HepG2 (cell line): ENCODE data around the gene VAV2. TPM values are rescaled to one million over a fixed set of nuclear protein-coding genes. Genes with fewer than 3 reads are reported as not detected.

Source experiments
- CBX1 ChIP-seq: IDR thresholded peaks from one replicate; pipeline ENCODE4 v1.6.1; 2016; ENCODE audit warnings: antibody characterized with exemption, low read depth
- CREBL2 ChIP-seq: sonication (generic); formaldehyde crosslinking; IDR thresholded peaks from 2 replicates; pipeline ENCODE4 v1.8.1; 2023; ENCODE audit warnings: missing genetic modification reagents, mild to moderate bottlenecking, borderline replicate concordance
- EED ChIP-seq: sonication (generic); formaldehyde crosslinking; IDR thresholded peaks from 2 replicates; pipeline ENCODE4 v1.5.0; 2020; ENCODE audit warnings: mild to moderate bottlenecking, missing genetic modification reagents
- GATA4 ChIP-seq: sonication (generic); IDR thresholded peaks from 2 replicates; pipeline ENCODE4 v1.6.1; 2016; ENCODE audit warnings: antibody characterized with exemption, low read depth, borderline replicate concordance
- KMT2B ChIP-seq: IDR thresholded peaks from 2 replicates; pipeline ENCODE4 v1.6.1; 2016; ENCODE audit warnings: missing genetic modification reagents, missing compliant biosample characterization
- LCORL ChIP-seq, 2 experiments: fragments of 450-650 bp in 1 of 2; sonication (generic) in 1 of 2; formaldehyde crosslinking in 1 of 2; IDR thresholded peaks; 2 replicates each; pipeline versions ENCODE4 v1.5.0 to v1.6.1; 2017 to 2020; ENCODE audit warnings: antibody characterized with exemption in 1 of 2, missing genetic modification reagents in 1 of 2
- NR2C2 ChIP-seq: sonication (generic); formaldehyde crosslinking; IDR thresholded peaks from 2 replicates; pipeline ENCODE4 v1.4.0; 2020; ENCODE audit warnings: missing genetic modification reagents, mild to moderate bottlenecking, moderate library complexity, borderline replicate concordance
- RXRA ChIP-seq: sonication (generic); formaldehyde crosslinking; IDR thresholded peaks from 2 replicates; pipeline ENCODE4 v1.5.1; 2020; ENCODE audit warnings: missing genetic modification reagents
- RXRB ChIP-seq: IDR thresholded peaks from 2 replicates; pipeline ENCODE4 v1.6.1; 2016; ENCODE audit warnings: borderline replicate concordance, missing genetic modification reagents, missing compliant biosample characterization
- THAP11 ChIP-seq: IDR thresholded peaks from 2 replicates; pipeline ENCODE4 v1.6.1; 2016; ENCODE audit warnings: missing biosample characterization, missing genetic modification reagents
- TP53 ChIP-seq: sonication (generic); formaldehyde crosslinking; conservative IDR thresholded peaks from 2 replicates; pipeline ENCODE4 v1.4.0; 2020; ENCODE audit warnings: missing genetic modification reagents
- ZBED4 ChIP-seq: sonication (generic); formaldehyde crosslinking; IDR thresholded peaks from 2 replicates; pipeline ENCODE4 v1.4.0; 2020; ENCODE audit warnings: missing genetic modification reagents, borderline replicate concordance
- ZNF205 ChIP-seq: IDR thresholded peaks from 2 replicates; pipeline ENCODE4 v1.6.1; 2018; ENCODE audit warnings: missing biosample characterization, missing genetic modification reagents
- ZNF230 ChIP-seq: sonication (generic); formaldehyde crosslinking; IDR thresholded peaks from 2 replicates; pipeline ENCODE4 v1.4.0; 2020; ENCODE audit warnings: mild to moderate bottlenecking, missing genetic modification reagents
- ZNF235 ChIP-seq: sonication (generic); formaldehyde crosslinking; IDR thresholded peaks from 2 replicates; pipeline ENCODE4 v1.8.1; 2023; ENCODE audit warnings: mild to moderate bottlenecking, missing genetic modification reagents, borderline replicate concordance
- ZNF564 ChIP-seq: sonication (generic); formaldehyde crosslinking; IDR thresholded peaks from 2 replicates; pipeline ENCODE4 v1.8.1; 2023; ENCODE audit warnings: mild to moderate bottlenecking, missing genetic modification reagents
- ZNF691 ChIP-seq: sonication (generic); formaldehyde crosslinking; IDR thresholded peaks from 2 replicates; pipeline ENCODE4 v1.4.0; 2020; ENCODE audit warnings: missing genetic modification reagents, low read depth, mild to moderate bottlenecking, borderline replicate concordance
- ZNF770 ChIP-seq: sonication (generic); formaldehyde crosslinking; IDR thresholded peaks from 2 replicates; pipeline ENCODE4 v1.5.0; 2020; ENCODE audit warnings: mild to moderate bottlenecking, missing genetic modification reagents
- ZNF772 ChIP-seq: sonication (generic); formaldehyde crosslinking; IDR thresholded peaks from 2 replicates; pipeline ENCODE4 v1.5.0; 2020; ENCODE audit warnings: mild to moderate bottlenecking, missing genetic modification reagents
- ZNF790 ChIP-seq: sonication (generic); formaldehyde crosslinking; IDR thresholded peaks from 2 replicates; pipeline ENCODE4 v1.8.0; 2022; ENCODE audit warnings: missing genetic modification reagents, mild to moderate bottlenecking, borderline replicate concordance
- polyA plus RNA-seq, 8 experiments: library from polyadenylated mRNA; depleted of rRNA in 3 of 8; stranded (reverse) in 7 of 8; unstranded in 1 of 8; fragments of >200 nt; fragmentation: Illumina TruSeq in 4 of 8; extraction: Trizol in 4 of 8; gene quantifications; 2 replicates each; pipeline versions ENCODE4 v1.2.1 to v1.2.3, GENCODE V29; 2011 to 2016; ENCODE audit warnings: low read depth in 4 of 8, missing spikeins in 1 of 8, mixed read lengths in 1 of 8; ENCODE audit not compliant: insufficient read depth in 1 of 8
- total RNA-seq, 5 experiments: library from RNA; depleted of rRNA; stranded (reverse); fragments of >200 nt; fragmentation: Illumina TruSeq; extraction: Trizol; gene quantifications; 2 replicates each; pipeline ENCODE4 v1.2.3, GENCODE V29; 2016; ENCODE audit warnings: low read depth in 1 of 5

VAV2 gene
- total and polyA plus RNA-seq, 2 of the 13 experiments (the other 11 are each of a cell fraction or from before 2014, with no cell fraction given), result 22.5 to 22.9 TPM

GRCh38 chr9:133992780-133993634, 883 bp upstream of the VAV2 start (continued):
- TF ChIP-seq NR2C2 (CRISPR knock-in tag) (peak; percentile 24), ZNF205 (CRISPR knock-in tag) (0 out of 2 replicates have a peak, but pooled peaks have one; percentile 12), THAP11 (CRISPR knock-in tag) (peak; percentile 48), ZNF691 (CRISPR knock-in tag) (peak; percentile 79; the same call in 1 of the 2 replicates), TP53 (CRISPR knock-in tag) (0 out of 2 replicates have a peak, but pooled peaks have one; percentile 22), RXRB (CRISPR knock-in tag) (0 out of 2 replicates have a peak, but pooled peaks have one; percentile 14), ZNF564 (CRISPR knock-in tag) (0 out of 2 replicates have a peak, but pooled peaks have one; percentile 32), ZNF772 (CRISPR knock-in tag) (peak; percentile 62; the same call in 1 of the 2 replicates), CBX1 (peak; percentile 25), KMT2B (CRISPR knock-in tag) (0 out of 2 replicates have a peak, but pooled peaks have one; percentile 10), EED (peak; percentile 13; the same call in 1 of the 2 replicates), LCORL (IDR thresholded peaks at IDR 0.05) (no peak), LCORL (CRISPR knock-in tag; IDR thresholded peaks at IDR 0.05) (peak; percentile 76), ZNF790 (CRISPR knock-in tag) (peak; percentile 38; the same call in 1 of the 2 replicates), ZBED4 (CRISPR knock-in tag) (peak; percentile 92), ZNF770 (CRISPR knock-in tag) (peak; percentile 38; the same call in 1 of the 2 replicates), ZNF235 (0 out of 2 replicates have a peak, but pooled peaks have one; percentile 83), ZNF230 (CRISPR knock-in tag) (0 out of 2 replicates have a peak, but pooled peaks have one; percentile 50), CREBL2 (CRISPR knock-in tag) (peak; percentile 85; the same call in 1 of the 2 replicates), RXRA (CRISPR knock-in tag) (0 out of 2 replicates have a peak, but pooled peaks have one; percentile 30), GATA4 (no peak)
